HG03457 (cell line): ENCODE measurements around the gene GLP1R.

Experiments
- ATAC-seq: cut with Tn5 transposase; IDR thresholded peaks from one replicate; pipeline ENCODE4 v1.9.1; 2021; ENCODE audit warnings: moderate number of reproducible peaks; ENCODE audit not compliant: unreplicated experiment

GLP1R gene

GRCh38 chr6:39085129-39085797 lies 36.7 kb downstream of the GLP1R start:
- ATAC-seq: no peak

- no peak for ATAC-seq
These were observed 37.7 kb downstream of the GLP1R start for GRCh38 chr6:39086294-39086693.

- ATAC-seq: no peak
These were observed 38.1 kb downstream of the GLP1R start for GRCh38 chr6:39086711-39087110.

- no peak for ATAC-seq
These were observed 38.6 kb downstream of the GLP1R start for GRCh38 chr6:39087197-39087596.

- no peak for ATAC-seq
These were observed 39.8 kb downstream of the GLP1R start for GRCh38 chr6:39088331-39088730.

GRCh38 chr6:39090036-39090435 lies 41.5 kb downstream of the GLP1R start:
- no peak for ATAC-seq

GRCh38 chr6:39091220-39091619 lies 42.6 kb downstream of the GLP1R start:
- ATAC-seq: no peak

GRCh38 chr6:39092124-39092523 lies 43.5 kb downstream of the GLP1R start:
- ATAC-seq: no peak

- no peak for ATAC-seq
These were observed 44.6 kb downstream of the GLP1R start for GRCh38 chr6:39093149-39093708.

- ATAC-seq: no peak
These were observed 47.0 kb downstream of the GLP1R start for GRCh38 chr6:39095578-39095977.

- ATAC-seq: no peak
These were observed 51.8 kb downstream of the GLP1R start for GRCh38 chr6:39100358-39100757.

- ATAC-seq: no peak
These were observed 53.7 kb downstream of the GLP1R start for GRCh38 chr6:39102071-39102820.

- ATAC-seq: no peak
These were observed 54.2 kb downstream of the GLP1R start for GRCh38 chr6:39102821-39103136.

- ATAC-seq: no peak
These were observed 55.9 kb downstream of the GLP1R start for GRCh38 chr6:39104528-39104927.

GRCh38 chr6:39107034-39107433 lies 58.5 kb downstream of the GLP1R start:
- no peak for ATAC-seq

GRCh38 chr6:39107641-39108040 lies 59.1 kb downstream of the GLP1R start:
- no peak for ATAC-seq

GRCh38 chr6:39108041-39108839 lies 59.7 kb downstream of the GLP1R start:
- ATAC-seq: no peak

- ATAC-seq: no peak
These were observed 62.7 kb downstream of the GLP1R start for GRCh38 chr6:39111280-39111679.

- no peak for ATAC-seq
These were observed 65.2 kb downstream of the GLP1R start for GRCh38 chr6:39113788-39114187.

- peak; percentile 3 for ATAC-seq
These were observed 65.8 kb downstream of the GLP1R start for GRCh38 chr6:39114388-39114703.

GRCh38 chr6:39114704-39115599 lies 66.4 kb downstream of the GLP1R start, which contains the start of gene SAYSD1:
TSS of gene SAYSD1 (minus strand) at chr6:39115186. CDS start at chr6:39115089, 97 bp downstream.
- ATAC-seq: peak; percentile 83
